ENCODE data around the gene LIN9. TPM values are rescaled to one million over a fixed set of nuclear protein-coding genes. Genes with fewer than 3 reads are reported as not detected.
"Not testable (repeated sequence)": the region's sequence is repeated elsewhere in the genome, so short reads cannot be mapped to it uniquely, and the experiment has no call there.

The LIN9 gene
- total and polyA plus RNA-seq, 2 of the 8 experiments (the other 6 are each of a cell fraction or from before 2014, with no cell fraction given): 5.6 to 12.6 TPM

- not testable (repeated sequence) for H3K4ac ChIP-seq (replicated peaks; ENCODE audit: insufficient read length, low read depth, low read length); H2BK15ac ChIP-seq (ENCODE audit: low read length); H3K9ac ChIP-seq (replicated peaks in 1 of 4; ENCODE audit: extremely low read depth in 1 of 4, low read depth in 3 of 4, low read length in 3 of 4); H2AFZ ChIP-seq (ENCODE audit: low read length); H3K14ac ChIP-seq (ENCODE audit: insufficient read length); H3K27me3 ChIP-seq (replicated peaks in 1 of 4; ENCODE audit: control insufficient read depth in 3 of 4, extremely low read depth in 1 of 4, insufficient read depth in 3 of 4, low read length in 3 of 4); H2BK120ac ChIP-seq (replicated peaks; ENCODE audit: low read depth, low read length); H4K8ac ChIP-seq (ENCODE audit: extremely low read depth, insufficient read depth, low read length); H3K23ac ChIP-seq (ENCODE audit: insufficient read length); H4K20me1 ChIP-seq (replicated peaks in 1 of 2; ENCODE audit: control insufficient read depth in 1 of 2, insufficient read depth in 2 of 2, low read length in 2 of 2); FAIRE-seq; H4K91ac ChIP-seq (replicated peaks; ENCODE audit: insufficient read length, low read length); H3K23me2 ChIP-seq (ENCODE audit: low read depth, low read length); H3K4me3 ChIP-seq (ENCODE audit: extremely low read depth in 1 of 4, insufficient read depth in 2 of 4, low read depth in 3 of 4, low read length in 4 of 4); H4K5ac ChIP-seq (ENCODE audit: insufficient read length, low read depth, low read length); H2BK5ac ChIP-seq (ENCODE audit: low read depth, low read length); H3K27ac ChIP-seq (ENCODE audit: low read depth, low read length); H3K56ac ChIP-seq (replicated peaks; ENCODE audit: insufficient read length, low read depth, low read length); H3K36me3 ChIP-seq (ENCODE audit: control insufficient read depth in 2 of 4, insufficient read depth in 4 of 4, low read length in 3 of 4); H2BK20ac ChIP-seq (ENCODE audit: low read length); H3K79me2 ChIP-seq (ENCODE audit: control insufficient read depth in 1 of 2, insufficient read depth in 2 of 2, low read length in 2 of 2); H3K4me2 ChIP-seq (ENCODE audit: insufficient read depth in 1 of 2, low read depth in 2 of 2, low read length in 2 of 2); DNase-seq (ENCODE audit: low read depth in 1 of 2, low spot score in 2 of 2); H3K9me3 ChIP-seq (ENCODE audit: insufficient read depth in 2 of 2, low read depth in 1 of 2, low read length in 1 of 2); H3K4me1 ChIP-seq (replicated peaks in 1 of 4; ENCODE audit: control insufficient read depth in 3 of 4, insufficient read depth in 4 of 4, low read length in 3 of 4); H3K79me1 ChIP-seq (ENCODE audit: low read depth, low read length); H2BK12ac ChIP-seq (ENCODE audit: low read depth, low read length); H3K18ac ChIP-seq (ENCODE audit: extremely low read depth, low read length); H2AK5ac ChIP-seq (ENCODE audit: low read depth, low read length)
- CTCF ChIA-PET (ENCODE audit: partially characterized antibody): interaction anchor here (2.8 kb wide), 1 partner anchor 215 kb away, joined by 7 read pairs; no protein-coding TSS in a partner anchor
- 89% methylated on average over 3 of the region's 3 CpGs; no CpG with 5 or more reads in 1 of the 2 experiments for WGBS, 2 experiments (ENCODE audit: extremely low coverage in 1 of 2, insufficient coverage in 1 of 2, insufficient read length in 1 of 2, insufficient replicate concordance in 2 of 2, low coverage in 1 of 2, low lambda C conversion rate in 2 of 2, missing lambda C conversion rate in 1 of 2)
- POLR2A ChIA-PET (ENCODE audit: partially characterized antibody): interaction anchor here (1.5 kb wide), 1 partner anchor 13 kb away, joined by 3 read pairs; no protein-coding TSS in a partner anchor
Measured at GRCh38 chr1:226340111-226340510, 31.1 kb upstream of the LIN9 start.

Data from H1 (cell line).